GM23248 (cell line): ENCODE data around the gene AP3B1.

ENCODE experiments used
- EZH2 ChIP-seq: fragments of 200-600 bp; sonication (generic); IDR thresholded peaks from 2 replicates; pipeline ENCODE4 v1.6.1; 2018; ENCODE audit warnings: antibody characterized with exemption, mild to moderate bottlenecking; ENCODE audit not compliant: insufficient read depth, poor library complexity, severe bottlenecking
- EZH2phosphoT487 ChIP-seq: fragments of 200-600 bp; sonication (generic); IDR thresholded peaks from 2 replicates; pipeline ENCODE4 v1.6.1; 2018; ENCODE audit warnings: antibody characterized with exemption, moderate library complexity, mild to moderate bottlenecking, low read depth; ENCODE audit not compliant: insufficient read depth

DNA sequence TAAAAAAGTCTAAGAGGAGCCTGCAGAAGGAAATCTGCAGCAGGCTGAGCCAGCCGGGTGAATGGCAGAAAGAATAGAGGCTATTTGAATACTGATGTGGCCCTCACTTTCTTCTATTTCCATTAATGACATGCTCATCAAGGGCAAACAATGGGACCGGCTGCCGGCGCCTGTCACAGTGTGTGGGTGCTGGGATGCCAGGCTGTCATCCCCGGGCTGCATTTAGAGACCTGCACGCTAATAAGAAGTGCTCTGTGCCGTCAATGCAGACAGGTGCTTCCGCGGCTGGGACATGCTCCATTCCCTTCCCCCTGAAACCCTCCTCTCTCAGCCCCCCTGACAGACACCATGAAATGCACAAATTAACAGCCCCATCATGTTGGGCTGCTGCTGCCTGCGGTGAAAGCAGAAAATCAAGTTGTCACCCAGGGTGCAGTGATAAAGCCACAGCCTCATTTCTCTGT is 300.6 kb downstream of the AP3B1 start:
- TF ChIP-seq EZH2phosphoT487 (no peak), EZH2 (no peak)
